Measurements from ENCODE around the gene CAMK2N1. TPM values are rescaled to one million over a fixed set of nuclear protein-coding genes. Genes with fewer than 3 reads are reported as not detected.

Gene CAMK2N1
- total RNA-seq, 1 donor from 2014 or later = 13.2 TPM

- no peak overlapping the region for H3K4me3 Mint-ChIP-seq (ENCODE audit: unreplicated experiment)
- no peaks in the 10 kb centered on the region for H3K36me3 Mint-ChIP-seq (ENCODE audit: low read depth)
- H3K4me1 Mint-ChIP-seq (ENCODE audit: low read depth) = no peaks in the 10 kb centered on the region
- H3K9me3 Mint-ChIP-seq (ENCODE audit: low read depth) = no peaks in the 10 kb centered on the region
- no peak overlapping the region for H3K27ac Mint-ChIP-seq (ENCODE audit: unreplicated experiment)
- no peak for DNase-seq (ENCODE audit: low spot score)
- TF ChIP-seq CTCF (IDR thresholded peaks at IDR 0.05) = no peak
- H3K27me3 Mint-ChIP-seq (ENCODE audit: low read depth) = peaks cover 43% of the 10 kb centered on the region
These were observed 37.3 kb downstream of the CAMK2N1 start for GRCh38 chr1:20448671-20449071.

GRCh38 chr1:20447794-20448193 is 38.2 kb downstream of the CAMK2N1 start:
- H3K27me3 Mint-ChIP-seq (ENCODE audit: low read depth) = peaks cover 43% of the 10 kb centered on the region
- no peak for TF ChIP-seq CTCF (IDR thresholded peaks at IDR 0.05)

GRCh38 chr1:20446796-20447195 is 39.2 kb downstream of the CAMK2N1 start:
- H3K9me3 Mint-ChIP-seq (ENCODE audit: low read depth) = no peaks in the 10 kb centered on the region
- no peak overlapping the region for H3K4me3 Mint-ChIP-seq (ENCODE audit: unreplicated experiment)
- DNase-seq (ENCODE audit: low spot score) = no peak
- H3K27ac Mint-ChIP-seq (ENCODE audit: unreplicated experiment) = no peak overlapping the region
- H3K36me3 Mint-ChIP-seq (ENCODE audit: low read depth) = no peaks in the 10 kb centered on the region
- peaks cover 37% of the 10 kb centered on the region for H3K27me3 Mint-ChIP-seq (ENCODE audit: low read depth)
- no peaks in the 10 kb centered on the region for H3K4me1 Mint-ChIP-seq (ENCODE audit: low read depth)
- TF ChIP-seq CTCF (IDR thresholded peaks at IDR 0.05) = no peak

More at GRCh38 chr1:20447794-20448193, 38.2 kb downstream of the CAMK2N1 start:
- Mint-ChIP-seq H3K4me1 (ENCODE audit: low read depth) (no peaks in the 10 kb centered on the region), H3K4me3 (ENCODE audit: unreplicated experiment) (no peak overlapping the region), H3K9me3 (ENCODE audit: low read depth) (no peaks in the 10 kb centered on the region), H3K36me3 (ENCODE audit: low read depth) (no peaks in the 10 kb centered on the region), H3K27ac (ENCODE audit: unreplicated experiment) (no peak overlapping the region)
- no peak for DNase-seq (ENCODE audit: low spot score)

- no peak overlapping the region for H3K4me3 Mint-ChIP-seq (ENCODE audit: unreplicated experiment)
- H3K9me3 Mint-ChIP-seq (ENCODE audit: low read depth) = no peaks in the 10 kb centered on the region
These were observed 40.1 kb downstream of the CAMK2N1 start for GRCh38 chr1:20445956-20446355.

GRCh38 chr1:20443703-20444586 is 42.1 kb downstream of the CAMK2N1 start:
- no peak for DNase-seq (ENCODE audit: low spot score)
- peaks cover 2% of the 10 kb centered on the region for H3K9me3 Mint-ChIP-seq (ENCODE audit: low read depth)
- H3K36me3 Mint-ChIP-seq (ENCODE audit: low read depth) = no peaks in the 10 kb centered on the region
- H3K27me3 Mint-ChIP-seq (ENCODE audit: low read depth) = peaks cover 23% of the 10 kb centered on the region
- no peak overlapping the region for H3K27ac Mint-ChIP-seq (ENCODE audit: unreplicated experiment)
- H3K4me1 Mint-ChIP-seq (ENCODE audit: low read depth) = no peaks in the 10 kb centered on the region
- no peak overlapping the region for H3K4me3 Mint-ChIP-seq (ENCODE audit: unreplicated experiment)
- no peak for TF ChIP-seq CTCF (IDR thresholded peaks at IDR 0.05)

More at GRCh38 chr1:20445956-20446355, 40.1 kb downstream of the CAMK2N1 start:
- Mint-ChIP-seq H3K27ac (ENCODE audit: unreplicated experiment) (no peak overlapping the region), H3K36me3 (ENCODE audit: low read depth) (no peaks in the 10 kb centered on the region), H3K27me3 (ENCODE audit: low read depth) (peaks cover 37% of the 10 kb centered on the region), H3K4me1 (ENCODE audit: low read depth) (no peaks in the 10 kb centered on the region)
- DNase-seq (ENCODE audit: low spot score) = no peak
- no peak for TF ChIP-seq CTCF (IDR thresholded peaks at IDR 0.05)

Data from chondrocyte (in vitro differentiated cells).